IPS DF 4.7 (cell line): Measurements from ENCODE around the gene SNX27.
"Not testable (repeated sequence)": the region's sequence is repeated elsewhere in the genome, so short reads cannot be mapped to it uniquely, and the experiment has no call there.

ENCODE experiments used
- DNase-seq: peaks from one replicate; pipeline ENCODE4 v3.0.0-alpha.2; 2013; ENCODE audit warnings: low spot score; ENCODE audit errors: extremely low read depth

The SNX27 gene

GRCh38 chr1:151602550-151602949 lies 9.3 kb upstream of the SNX27 start:
- not testable (repeated sequence) for DNase-seq

DNA sequence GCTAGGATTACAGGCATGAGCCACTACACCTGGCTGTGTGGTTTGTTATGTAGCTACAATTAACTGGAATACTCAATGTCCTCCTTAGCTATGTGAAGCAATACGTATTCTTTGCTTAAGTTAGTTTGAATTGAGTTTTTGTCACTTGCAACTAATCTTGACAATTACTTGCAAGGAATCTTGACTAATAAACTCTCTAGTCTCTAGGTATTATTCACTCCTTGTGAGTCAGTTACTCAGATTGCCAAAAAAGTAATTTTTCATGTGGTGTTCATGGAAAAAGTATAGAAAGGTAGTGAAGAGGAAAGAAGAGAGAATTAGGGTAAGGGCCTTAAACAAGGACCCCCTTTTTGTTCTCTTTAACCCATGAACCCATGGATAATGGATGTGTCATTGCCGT lies 7.6 kb upstream of the SNX27 start:
- no peak for DNase-seq

DNA sequence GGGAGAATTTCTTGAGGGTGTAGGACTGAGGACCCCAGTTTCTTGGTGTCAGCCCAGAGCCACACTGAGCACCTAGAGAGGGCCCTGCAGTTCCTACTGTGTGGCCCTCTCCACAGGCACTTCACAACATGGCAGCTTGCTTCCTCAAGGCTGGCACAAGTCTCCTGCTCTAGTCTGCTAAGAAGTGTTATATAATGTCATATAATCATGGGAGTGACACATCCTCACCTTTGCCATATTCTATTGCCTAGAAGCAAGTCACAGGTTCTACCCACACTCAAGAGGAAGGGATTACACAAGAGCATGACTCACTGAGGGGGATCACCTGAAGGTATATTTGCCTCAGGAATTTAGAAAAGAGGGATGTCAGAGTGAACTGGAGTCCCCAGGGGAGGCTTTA lies 5.5 kb upstream of the SNX27 start:
- DNase-seq, result no peak

DNA sequence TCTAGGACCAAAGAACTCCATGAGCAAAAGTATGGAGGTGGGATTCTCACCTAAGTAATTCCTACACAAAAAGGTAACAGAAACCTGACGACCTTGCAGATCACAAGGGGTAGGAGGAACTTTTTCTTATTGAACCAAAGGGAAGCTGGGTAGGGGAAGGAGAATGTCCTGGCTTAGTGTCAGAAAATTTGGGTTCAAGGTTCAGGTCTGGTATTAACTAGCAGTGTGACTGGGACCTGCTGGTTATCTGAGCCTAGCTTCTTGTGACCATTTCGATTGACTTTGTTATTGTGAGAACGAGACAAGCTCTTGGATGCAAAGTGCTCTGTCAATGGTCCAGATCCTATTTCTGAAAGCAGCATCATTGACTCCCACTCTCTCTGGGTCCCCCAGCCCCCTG lies 5.0 kb upstream of the SNX27 start:
- no peak for DNase-seq

- DNase-seq, result no peak
Measured at GRCh38 chr1:151610142-151610541, 1.7 kb upstream of the SNX27 start.

- DNase-seq, result no peak
Measured at GRCh38 chr1:151611288-151611790, 511 bp upstream of the SNX27 start.

- DNase-seq, result no peak
Measured at GRCh38 chr1:151612501-151613281, 841 bp downstream of the SNX27 start.

DNA sequence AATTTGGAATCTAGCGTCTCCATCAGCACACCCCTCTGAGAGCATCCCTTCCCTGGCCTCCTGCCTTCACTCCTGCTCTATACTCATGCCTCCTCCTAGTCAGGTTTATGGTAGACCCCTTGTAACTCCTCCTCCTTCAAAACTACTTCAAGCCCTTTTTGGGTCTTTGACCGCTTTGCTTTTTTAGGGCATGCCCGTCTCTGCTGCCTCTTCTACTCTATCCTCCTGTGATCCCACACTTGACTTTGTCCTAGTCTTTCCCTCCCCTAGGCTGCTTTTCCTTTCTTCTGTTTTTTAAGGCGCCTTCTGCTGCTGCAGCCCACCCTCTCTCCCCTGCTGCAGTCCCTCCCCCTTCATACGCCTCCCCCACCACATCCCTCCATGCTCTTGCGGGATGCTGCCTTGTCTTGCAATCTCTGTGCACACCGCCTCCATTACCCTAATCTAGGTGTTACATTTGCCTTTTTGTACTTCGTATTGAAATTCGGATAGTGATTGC lies 1.5 kb downstream of the SNX27 start:
- DNase-seq, result no peak

DNA sequence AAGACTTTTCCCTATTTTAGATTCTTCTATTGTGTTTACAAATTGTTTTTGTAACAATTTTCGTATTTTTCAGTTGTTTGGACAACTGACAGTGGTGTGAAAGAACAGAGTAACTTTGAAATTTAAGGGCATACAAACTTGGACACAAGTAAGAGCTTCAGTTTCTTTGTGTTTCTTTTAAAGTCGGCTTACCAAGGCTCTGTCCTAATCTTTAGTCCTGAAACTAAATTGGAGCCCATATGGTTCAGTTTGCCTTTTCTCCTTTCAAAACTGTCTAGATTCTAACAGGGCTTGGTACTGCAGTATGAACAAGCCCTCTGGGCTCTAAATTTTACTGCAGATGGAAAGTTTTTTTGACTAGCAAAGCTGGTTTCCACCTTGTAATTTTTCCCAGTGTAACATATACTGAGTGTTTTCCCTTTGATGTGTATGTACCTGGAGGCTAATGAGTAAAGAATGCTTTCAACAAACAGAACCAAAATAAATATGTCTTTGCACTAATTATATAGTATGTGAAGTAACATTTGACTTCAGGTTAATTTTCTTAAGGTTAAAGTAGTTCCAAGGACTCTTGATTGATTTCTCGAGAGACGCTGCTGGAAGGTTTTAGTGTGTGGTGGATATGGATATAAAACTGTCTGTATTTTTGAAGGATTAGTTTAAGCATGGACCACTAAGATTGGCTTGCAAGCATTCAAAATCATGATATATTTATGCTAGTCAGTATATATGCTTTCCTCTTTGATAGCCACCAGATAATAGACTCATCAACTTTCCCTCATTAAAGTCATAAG lies 4.1 kb downstream of the SNX27 start:
- DNase-seq, result no peak

GRCh38 chr1:151616505-151616849 lies 4.6 kb downstream of the SNX27 start:
- no peak for DNase-seq

GRCh38 chr1:151618003-151618402 lies 6.2 kb downstream of the SNX27 start:
- no peak for DNase-seq

GRCh38 chr1:151618470-151618869 lies 6.6 kb downstream of the SNX27 start:
- DNase-seq, result no peak

DNA sequence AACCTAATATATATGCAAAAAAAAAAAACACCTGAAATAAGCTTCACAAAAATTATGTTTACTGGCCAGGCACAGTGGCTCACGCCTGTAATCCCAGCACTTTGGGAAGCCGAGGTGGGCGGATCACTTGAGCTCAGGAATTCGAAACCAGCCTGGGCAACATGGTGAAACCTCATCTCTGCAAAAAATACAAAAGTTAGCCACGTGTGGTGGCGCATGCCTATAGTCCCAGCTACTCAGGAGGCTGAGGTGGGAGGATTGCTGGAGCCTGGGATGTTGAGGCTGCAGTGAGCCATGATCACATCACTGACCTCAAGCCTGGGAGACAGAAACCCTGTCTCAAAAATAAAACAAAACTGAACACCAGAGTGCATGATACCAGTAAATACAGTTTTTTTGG lies 7.1 kb downstream of the SNX27 start:
- DNase-seq, result not testable (repeated sequence)

DNA sequence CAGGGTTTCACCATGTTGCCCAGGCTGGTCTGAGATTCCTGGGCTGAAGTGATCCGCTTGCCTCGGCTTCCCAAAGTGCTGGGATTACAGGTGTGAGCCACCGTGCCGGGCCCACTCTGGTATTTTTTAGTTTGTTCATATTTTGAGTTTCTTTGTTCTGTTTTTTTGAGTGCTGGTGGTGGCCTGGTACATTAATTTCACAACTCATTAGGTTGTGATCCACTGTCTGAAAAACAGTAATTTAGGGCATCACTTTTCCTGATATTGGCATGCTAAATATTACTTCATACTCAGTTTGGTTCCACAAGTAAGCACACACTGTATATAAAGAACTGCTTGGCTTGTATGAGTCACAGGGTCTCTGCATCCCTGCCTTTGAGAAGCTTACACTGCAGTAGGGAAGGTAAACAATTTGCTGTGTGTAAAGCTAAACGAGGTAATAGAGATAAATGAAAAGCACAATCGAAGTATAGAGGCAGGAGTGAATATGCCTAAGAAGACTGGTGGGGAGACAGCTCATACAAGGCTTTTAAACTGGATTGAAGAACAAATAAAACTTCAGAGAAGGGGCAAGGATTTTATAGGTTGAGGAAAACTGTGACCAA lies 7.7 kb downstream of the SNX27 start:
- no peak for DNase-seq

DNA sequence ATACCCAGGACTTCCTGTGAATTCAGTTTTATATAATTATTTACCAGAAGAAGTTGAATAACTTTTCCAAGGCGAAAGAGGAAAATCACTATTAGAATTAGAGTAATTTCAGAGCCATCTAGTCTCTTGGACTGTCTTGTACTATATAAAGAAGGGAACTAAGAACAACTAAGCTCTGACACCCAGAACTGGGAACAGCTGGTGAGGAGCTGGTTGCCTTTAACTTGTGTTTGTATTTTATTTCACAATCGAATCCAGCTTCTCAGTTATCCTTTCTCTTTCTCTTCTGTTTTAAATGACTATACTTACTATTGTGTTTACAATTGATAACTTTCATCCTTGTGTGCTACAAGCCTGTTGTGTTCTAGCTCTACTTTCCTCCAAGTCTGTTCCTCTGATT lies 8.4 kb downstream of the SNX27 start:
- no peak for DNase-seq

GRCh38 chr1:151621351-151621750 lies 9.5 kb downstream of the SNX27 start:
- DNase-seq, result no peak

GRCh38 chr1:151624783-151625182 lies 12.9 kb downstream of the SNX27 start:
- DNase-seq, result no peak

DNA sequence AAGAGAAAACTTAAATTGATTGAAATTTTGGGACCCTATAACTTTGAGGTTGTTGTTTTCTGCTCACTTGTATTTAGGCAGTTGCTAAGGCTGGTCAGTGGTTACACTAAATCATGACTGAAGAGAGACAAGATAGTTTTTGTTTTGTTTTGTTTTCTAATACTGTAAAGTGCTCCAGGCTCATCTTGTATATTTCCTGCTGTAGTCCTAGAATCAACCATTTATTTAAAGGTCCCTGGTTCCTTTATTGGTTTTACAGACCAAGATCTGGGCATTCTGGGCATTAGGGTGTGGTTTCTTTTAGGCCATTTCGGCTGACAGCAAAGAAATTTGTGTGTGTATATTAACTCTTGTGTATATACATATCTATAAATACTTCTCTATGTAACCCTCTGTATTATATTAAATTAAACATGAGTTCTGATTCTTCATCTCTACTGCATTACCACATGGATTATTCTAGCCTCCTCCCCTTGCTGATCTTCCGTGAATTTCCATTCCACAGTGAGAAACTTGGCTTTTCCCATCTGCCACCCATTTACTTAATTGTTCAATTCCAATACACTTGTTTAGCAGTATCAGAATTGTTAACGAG lies 15.0 kb downstream of the SNX27 start:
- DNase-seq, result no peak

GRCh38 chr1:151629278-151629677 lies 17.4 kb downstream of the SNX27 start:
- DNase-seq, result no peak

GRCh38 chr1:151635479-151636072 lies 23.7 kb downstream of the SNX27 start:
- no peak for DNase-seq

DNA sequence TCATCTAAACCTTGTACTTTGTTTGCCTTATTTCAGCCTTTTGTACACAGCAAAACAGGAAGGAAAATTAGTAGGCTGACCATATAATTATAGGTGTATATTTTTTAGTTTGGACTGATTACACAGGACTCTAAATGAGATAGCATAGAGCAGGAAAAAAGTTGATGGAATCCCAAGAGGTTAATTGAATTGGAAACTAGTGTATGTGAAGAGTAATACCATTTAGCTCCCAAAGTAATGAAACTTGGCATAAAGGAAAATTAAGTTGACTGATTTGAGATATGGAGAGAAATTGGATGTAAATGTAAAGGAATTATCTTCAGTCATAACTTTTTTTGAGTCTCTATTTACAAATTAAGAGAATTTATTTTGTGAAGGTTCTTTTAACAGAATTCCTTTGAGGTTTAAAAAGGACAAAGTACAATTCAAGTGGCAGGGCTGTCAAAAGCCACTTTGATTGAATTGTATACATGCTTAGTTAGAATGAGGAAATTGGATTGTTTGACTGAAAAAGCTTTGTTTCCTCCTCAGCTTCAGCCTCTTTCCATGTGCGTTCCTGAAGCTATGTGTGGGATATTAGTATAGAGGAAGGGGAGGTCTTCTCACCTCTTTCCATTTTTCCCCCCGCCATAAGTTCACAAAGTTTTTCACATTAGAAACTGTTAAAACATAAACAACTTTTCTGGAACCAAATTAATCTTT lies 26.4 kb downstream of the SNX27 start:
- no peak for DNase-seq
